AG04449 (cell line): ENCODE measurements around the gene MEIOSIN.
"Not testable (repeated sequence)": the region's sequence is repeated elsewhere in the genome, so short reads cannot be mapped to it uniquely, and the experiment has no call there.

Experiments used
- CTCF ChIA-PET: fragments of 350-600 bp; formaldehyde crosslinking; extraction: SDS; loops from one replicate; lab custom pipeline; 2021; ENCODE audit warnings: antibody characterized with exemption; lab: Yijun Ruan, JAX
- POLR2A ChIA-PET: fragments of 400-600, 350-600 bp; formaldehyde crosslinking; extraction: SDS; loops from one replicate; lab custom pipeline; 2020; ENCODE audit warnings: antibody characterized with exemption, inconsistent platforms; lab: Yijun Ruan, JAX
- DNase-seq: peaks from one replicate; pipeline ENCODE4 v3.0.0-alpha.2; 2010; ENCODE audit warnings: low read depth, low spot score
- H3K4me3 ChIP-seq: 2 replicates; pipeline ENCODE4 v1.5.1; 2011; ENCODE audit warnings: low read depth, mild to moderate bottlenecking, control low read depth, low read length
- CTCF ChIP-seq: IDR thresholded peaks from one replicate; pipeline ENCODE4 v1.5.1; 2011; ENCODE audit warnings: mild to moderate bottlenecking, moderate library complexity, low read length, control low read depth, inconsistent platforms; ENCODE audit not compliant: insufficient read depth; ENCODE audit errors: missing control alignments

The MEIOSIN gene

GRCh38 chr19:45717131-45717982 is 15.9 kb upstream of the MEIOSIN start:
- H3K4me3 ChIP-seq: peak overlapping the region; percentile 75
- TF ChIP-seq CTCF: peak; percentile 9
- ChIA-PET CTCF (interaction anchor here (0.6 to 13.6 kb wide), 10 partner anchors 9 to 99 kb away, joined by 3 to 198 read pairs (median 4); partner anchors contain the start of genes FBXO46, QPCTL and SNRPD2), POLR2A (interaction anchor here (0.6 to 2.6 kb wide), 10 partner anchors 10 to 352 kb away, joined by 3 to 54 read pairs (median 4); partner anchors contain the start of genes DMPK, FBXO46, QPCTL and SIX5)
- peak; percentile 88 for DNase-seq

- peak overlapping the region; percentile 63 for H3K4me3 ChIP-seq
- ChIA-PET CTCF (interaction anchor here (1.3 to 13.6 kb wide), 3 partner anchors 22 to 99 kb away, joined by 3 to 198 read pairs (median 3); partner anchors contain the start of genes QPCTL, SIX5 and SNRPD2), POLR2A (interaction anchor here (1.4 to 2.6 kb wide), 4 partner anchors 13 to 51 kb away, joined by 3 to 54 read pairs (median 10); partner anchors contain the start of genes FBXO46, QPCTL, SIX5 and SNRPD2)
- no peak for DNase-seq
- no peak for TF ChIP-seq CTCF
Measured at GRCh38 chr19:45717983-45718650, 15.1 kb upstream of the MEIOSIN start.

GRCh38 chr19:45720065-45720464 is 13.2 kb upstream of the MEIOSIN start:
- DNase-seq: not testable (repeated sequence)
- CTCF ChIA-PET: interaction anchor here (1.2 to 2.2 kb wide), 2 partner anchors 27 to 79 kb away, joined by 5 to 13 read pairs; partner anchors contain the start of genes QPCTL and SNRPD2

GRCh38 chr19:45728683-45729082 is 4.6 kb upstream of the MEIOSIN start:
- DNase-seq, H3K4me3 ChIP-seq, CTCF ChIA-PET, POLR2A ChIA-PET: not testable (repeated sequence)

More at GRCh38 chr19:45720065-45720464, 13.2 kb upstream of the MEIOSIN start:
- H3K4me3 ChIP-seq, POLR2A ChIA-PET: not testable (repeated sequence)

- POLR2A ChIA-PET: interaction anchor here (0.7 to 1.4 kb wide), 3 partner anchors 10 to 38 kb away, joined by 3 to 5 read pairs (median 4); partner anchors contain the start of genes QPCTL and SNRPD2
- no peak for DNase-seq
- TF ChIP-seq CTCF: no peak
- peak overlapping the region; percentile 88 for H3K4me3 ChIP-seq
- CTCF ChIA-PET: interaction anchor here (0.8 to 2.7 kb wide), 7 partner anchors 13 to 244 kb away, joined by 3 to 19 read pairs (median 5); partner anchors contain the start of genes QPCTL and SNRPD2
Measured at GRCh38 chr19:45729800-45730290, 3.4 kb upstream of the MEIOSIN start.

- POLR2A ChIA-PET: interaction anchor here (0.6 to 1.4 kb wide), 7 partner anchors 10 to 65 kb away, joined by 3 to 11 read pairs (median 4); partner anchors contain the start of genes QPCTL, SIX5 and SNRPD2
- TF ChIP-seq CTCF: peak; percentile 43
- CTCF ChIA-PET: interaction anchor here (1.1 to 2.7 kb wide), 8 partner anchors 14 to 245 kb away, joined by 3 to 19 read pairs (median 6); partner anchors contain the start of genes QPCTL, SIX5 and SNRPD2
- peak within 1 kb of the TSS; percentile 88 for H3K4me3 ChIP-seq
- DNase-seq: peak; percentile 90
Measured at GRCh38 chr19:45730368-45731288, 2.6 kb upstream of the MEIOSIN start, which contains the start of gene FBXO46. FBXO46 (minus strand) TSS chr19:45730896; CDS start chr19:45713495, 17,401 bp downstream.
